Lower leg skin (tissue), 3 donors: ENCODE results near the gene SETD1A.

Experiments used
- POLR2A ChIP-seq, 2 donors: fragments of 450-650 bp; IDR thresholded peaks; one replicate each; pipeline ENCODE4 v1.6.1; 2016 to 2017; ENCODE audit warnings: antibody characterized with exemption in 2 of 2, mild to moderate bottlenecking in 1 of 2, moderate library complexity in 1 of 2
- TF ChIP-seq, protein P1 (sequence below), 3 donors: fragments of 450-650 bp; IDR thresholded peaks; one replicate each; pipeline ENCODE4 v1.5.1; 2016; ENCODE audit warnings: antibody characterized with exemption in 3 of 3, mild to moderate bottlenecking in 3 of 3, moderate library complexity in 2 of 3

DNA sequence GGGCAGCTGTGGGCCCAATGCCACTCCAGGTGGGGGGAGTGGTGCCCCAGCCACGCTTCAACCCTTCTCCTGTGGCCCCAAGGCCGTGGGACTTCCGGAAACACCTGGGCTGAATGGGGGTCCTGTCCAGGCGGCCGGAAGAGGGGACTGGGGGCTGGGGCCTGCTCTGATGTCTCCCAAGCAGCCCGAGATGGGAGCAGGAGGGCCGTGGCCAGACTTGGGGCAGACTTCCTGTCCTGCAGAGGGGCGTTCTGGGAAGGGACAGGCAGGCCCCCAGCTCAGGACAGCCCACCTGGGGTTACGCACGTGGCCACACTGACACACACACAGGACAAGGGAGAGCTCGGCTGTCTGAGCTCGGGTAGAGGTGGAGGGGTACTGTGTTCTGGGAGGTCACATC is 32.6 kb downstream of the SETD1A start:
- no peak for TF ChIP-seq POLR2A (IDR thresholded peaks at IDR 0.05)
- TF ChIP-seq, protein P1, sequence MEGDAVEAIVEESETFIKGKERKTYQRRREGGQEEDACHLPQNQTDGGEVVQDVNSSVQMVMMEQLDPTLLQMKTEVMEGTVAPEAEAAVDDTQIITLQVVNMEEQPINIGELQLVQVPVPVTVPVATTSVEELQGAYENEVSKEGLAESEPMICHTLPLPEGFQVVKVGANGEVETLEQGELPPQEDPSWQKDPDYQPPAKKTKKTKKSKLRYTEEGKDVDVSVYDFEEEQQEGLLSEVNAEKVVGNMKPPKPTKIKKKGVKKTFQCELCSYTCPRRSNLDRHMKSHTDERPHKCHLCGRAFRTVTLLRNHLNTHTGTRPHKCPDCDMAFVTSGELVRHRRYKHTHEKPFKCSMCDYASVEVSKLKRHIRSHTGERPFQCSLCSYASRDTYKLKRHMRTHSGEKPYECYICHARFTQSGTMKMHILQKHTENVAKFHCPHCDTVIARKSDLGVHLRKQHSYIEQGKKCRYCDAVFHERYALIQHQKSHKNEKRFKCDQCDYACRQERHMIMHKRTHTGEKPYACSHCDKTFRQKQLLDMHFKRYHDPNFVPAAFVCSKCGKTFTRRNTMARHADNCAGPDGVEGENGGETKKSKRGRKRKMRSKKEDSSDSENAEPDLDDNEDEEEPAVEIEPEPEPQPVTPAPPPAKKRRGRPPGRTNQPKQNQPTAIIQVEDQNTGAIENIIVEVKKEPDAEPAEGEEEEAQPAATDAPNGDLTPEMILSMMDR (IDR thresholded peaks at IDR 0.05) = no peak
